Activated CD8-positive, alpha-beta T cell treated with anti-CD3 and anti-CD28 coated beads, Interleukin-2, amount 10 ng/mL, durations not matched to agents 7 days and 5 days (primary cell): Measurements from ENCODE around the gene ARID1B. TPM values are rescaled to one million over a fixed set of nuclear protein-coding genes. Genes with fewer than 3 reads are reported as not detected.

Experiments
- ATAC-seq: fragments of 150-1000 bp; cut with Tn5 transposase; one replicate; pipeline ENCODE4 v1.10.0; 2021; ENCODE audit warnings: moderate library complexity
- CTCF ChIA-PET: fragments of 350-600 bp; sonication (Branson Sonifier 250); formaldehyde crosslinking; loops from one replicate; lab custom pipeline; 2021; ENCODE audit warnings: antibody characterized with exemption; lab: Charles Lee
- POLR2A ChIA-PET: fragments of 350-600 bp; sonication (Branson Sonifier 250); formaldehyde crosslinking; loops from one replicate; lab custom pipeline; 2021; ENCODE audit warnings: antibody characterized with exemption; lab: Charles Lee
- DNase-seq: peaks from one replicate; pipeline ENCODE4 v3.0.0-alpha.2; 2020
- H3K27ac Mint-ChIP-seq: one replicate; pipeline ENCODE4 v1.8.0; 2021; ENCODE audit warnings: mild to moderate bottlenecking, mixed read lengths
- H3K27me3 Mint-ChIP-seq: one replicate; pipeline ENCODE4 v1.8.0; 2021; ENCODE audit warnings: low read depth, mixed read lengths
- H3K36me3 Mint-ChIP-seq: one replicate; pipeline ENCODE4 v1.8.0; 2021; ENCODE audit warnings: low read depth, mixed read lengths
- H3K4me1 Mint-ChIP-seq: one replicate; pipeline ENCODE4 v1.8.0; 2021; ENCODE audit warnings: low read depth, mixed read lengths
- H3K4me3 Mint-ChIP-seq: one replicate; pipeline ENCODE4 v1.8.0; 2021; ENCODE audit warnings: mild to moderate bottlenecking, mixed read lengths
- H3K9me3 Mint-ChIP-seq: one replicate; pipeline ENCODE4 v1.8.0; 2022; ENCODE audit warnings: mixed read lengths; ENCODE audit not compliant: insufficient read depth
- total RNA-seq, 2 experiments: library from RNA; stranded (reverse); gene quantifications; one replicate each; pipeline ENCODE4 v1.2.3, GENCODE V29; 2021

Gene ARID1B
- total RNA-seq, 2 experiments from 2014 or later: 60.9 to 62.4 TPM

DNA sequence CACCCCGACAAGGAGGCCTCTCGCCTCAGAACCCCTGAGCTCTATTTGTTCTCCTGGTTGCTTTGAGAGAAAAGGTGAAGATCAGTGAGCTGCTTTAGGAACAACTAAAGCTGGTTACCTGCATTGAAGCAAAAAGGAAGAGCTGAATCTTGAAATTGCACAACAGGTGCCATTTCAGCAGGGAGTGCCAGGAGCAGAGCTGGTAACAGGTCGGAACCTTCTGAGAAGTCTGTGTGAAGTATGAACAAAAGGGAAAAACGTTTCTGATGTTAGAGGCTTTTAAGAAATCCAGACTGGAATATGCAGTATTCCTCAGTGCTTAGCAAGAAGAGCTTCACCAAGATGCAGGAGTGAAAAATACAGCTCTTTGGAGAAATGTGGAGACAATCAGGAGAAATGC, 382.2 kb downstream of the ARID1B start:
- no peak overlapping the region for H3K27ac Mint-ChIP-seq
- H3K27me3 Mint-ChIP-seq: no peaks in the 10 kb centered on the region
- no peaks in the 10 kb centered on the region for H3K9me3 Mint-ChIP-seq
- H3K4me3 Mint-ChIP-seq: no peak overlapping the region
- ChIA-PET CTCF (interaction anchor here (1.4 to 2.4 kb wide), 2 partner anchors 10 to 125 kb away, joined by 5 to 9 read pairs; no protein-coding TSS in a partner anchor), POLR2A (interaction anchor here (0.6 to 1.3 kb wide), 2 partner anchors 14 to 114 kb away, joined by 3 read pairs; no protein-coding TSS in a partner anchor)
- no peak for ATAC-seq
- H3K36me3 Mint-ChIP-seq: no peaks in the 10 kb centered on the region
- DNase-seq: no peak
- peaks cover 2% of the 10 kb centered on the region for H3K4me1 Mint-ChIP-seq

- POLR2A ChIA-PET: no interaction called here
- DNase-seq: no peak
- no peak for ATAC-seq
- Mint-ChIP-seq H3K9me3 (no peaks in the 10 kb centered on the region), H3K27ac (no peak overlapping the region), H3K4me1 (peaks cover 2% of the 10 kb centered on the region), H3K36me3 (no peaks in the 10 kb centered on the region), H3K4me3 (no peak overlapping the region), H3K27me3 (no peaks in the 10 kb centered on the region)
- CTCF ChIA-PET: no interaction called here
These were observed 384.7 kb downstream of the ARID1B start for GRCh38 chr6:157161912-157162311.

DNA sequence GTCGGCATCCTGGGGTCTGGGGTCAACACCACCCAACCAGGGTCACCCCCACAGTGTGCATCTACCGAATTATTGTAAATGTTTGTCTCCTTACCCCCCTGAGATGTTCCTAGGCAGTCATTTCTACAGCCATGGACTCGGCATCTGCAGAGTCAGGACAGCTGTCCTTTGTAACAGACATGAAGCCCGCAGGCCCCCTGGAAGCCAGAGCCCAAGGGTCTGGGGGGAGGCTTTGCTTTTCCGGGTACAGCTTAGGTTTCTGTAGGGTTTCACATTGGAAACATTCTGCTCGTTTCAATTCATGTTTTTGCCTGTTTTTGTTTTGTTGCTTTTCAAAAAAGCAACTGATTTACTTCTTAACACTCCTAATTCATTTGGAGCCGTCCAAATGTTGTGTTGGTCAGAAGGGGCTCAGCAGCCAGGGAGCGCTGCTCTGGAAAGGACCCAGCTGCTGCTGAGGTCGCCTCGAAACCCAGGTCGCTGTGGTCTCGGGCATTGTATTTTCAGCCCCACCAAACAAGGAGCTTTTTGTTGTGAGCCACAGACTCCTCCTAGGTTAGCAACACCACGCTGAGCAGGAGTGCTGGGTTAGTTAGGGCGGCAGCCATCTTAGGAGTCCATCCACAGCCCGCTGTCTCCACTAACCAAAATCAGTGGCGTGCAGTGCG, 385.7 kb downstream of the ARID1B start:
- Mint-ChIP-seq H3K9me3 (no peaks in the 10 kb centered on the region), H3K27ac (no peak overlapping the region), H3K36me3 (peaks cover 4% of the 10 kb centered on the region), H3K4me1 (peaks cover 2% of the 10 kb centered on the region), H3K4me3 (no peak overlapping the region), H3K27me3 (no peaks in the 10 kb centered on the region)
- ATAC-seq (no peak), DNase-seq (no peak)
- ChIA-PET CTCF (no interaction called here), POLR2A (no interaction called here)

- Mint-ChIP-seq H3K27me3 (no peaks in the 10 kb centered on the region), H3K4me3 (no peak overlapping the region), H3K9me3 (no peaks in the 10 kb centered on the region), H3K36me3 (peaks cover 4% of the 10 kb centered on the region), H3K27ac (no peak overlapping the region), H3K4me1 (peaks cover under 1% of the 10 kb centered on the region)
- DNase-seq: no peak
- POLR2A ChIA-PET: no interaction called here
- no peak for ATAC-seq
- CTCF ChIA-PET: no interaction called here
These were observed 386.4 kb downstream of the ARID1B start for GRCh38 chr6:157163434-157164159.

GRCh38 chr6:157164972-157165371, 387.8 kb downstream of the ARID1B start:
- ATAC-seq: no peak
- Mint-ChIP-seq H3K27me3 (no peaks in the 10 kb centered on the region), H3K4me3 (no peak overlapping the region), H3K4me1 (no peaks in the 10 kb centered on the region), H3K9me3 (no peaks in the 10 kb centered on the region), H3K36me3 (peaks cover 6% of the 10 kb centered on the region), H3K27ac (no peak overlapping the region)
- ChIA-PET POLR2A (no interaction called here), CTCF (interaction anchor here (1.1 kb wide), 1 partner anchor 110 kb away, joined by 3 read pairs; no protein-coding TSS in a partner anchor)
- DNase-seq: no peak

- Mint-ChIP-seq H3K4me3 (no peak overlapping the region), H3K27me3 (no peaks in the 10 kb centered on the region), H3K27ac (no peak overlapping the region), H3K4me1 (no peaks in the 10 kb centered on the region), H3K36me3 (peaks cover 6% of the 10 kb centered on the region), H3K9me3 (no peaks in the 10 kb centered on the region)
- ChIA-PET POLR2A (no interaction called here), CTCF (no interaction called here)
- no peak for DNase-seq
- no peak for ATAC-seq
These were observed 389.6 kb downstream of the ARID1B start for GRCh38 chr6:157166784-157167183.

- no peak for DNase-seq
- no peaks in the 10 kb centered on the region for H3K27me3 Mint-ChIP-seq
- no peak overlapping the region for H3K27ac Mint-ChIP-seq
- POLR2A ChIA-PET: no interaction called here
- no peak overlapping the region for H3K4me3 Mint-ChIP-seq
- peaks cover 6% of the 10 kb centered on the region for H3K36me3 Mint-ChIP-seq
- CTCF ChIA-PET: interaction anchor here (1.3 kb wide), 1 partner anchor 16 kb away, joined by 3 read pairs; no protein-coding TSS in a partner anchor
- no peaks in the 10 kb centered on the region for H3K9me3 Mint-ChIP-seq
- ATAC-seq: no peak
- no peaks in the 10 kb centered on the region for H3K4me1 Mint-ChIP-seq
These were observed 390.7 kb downstream of the ARID1B start for GRCh38 chr6:157167837-157168236.

DNA sequence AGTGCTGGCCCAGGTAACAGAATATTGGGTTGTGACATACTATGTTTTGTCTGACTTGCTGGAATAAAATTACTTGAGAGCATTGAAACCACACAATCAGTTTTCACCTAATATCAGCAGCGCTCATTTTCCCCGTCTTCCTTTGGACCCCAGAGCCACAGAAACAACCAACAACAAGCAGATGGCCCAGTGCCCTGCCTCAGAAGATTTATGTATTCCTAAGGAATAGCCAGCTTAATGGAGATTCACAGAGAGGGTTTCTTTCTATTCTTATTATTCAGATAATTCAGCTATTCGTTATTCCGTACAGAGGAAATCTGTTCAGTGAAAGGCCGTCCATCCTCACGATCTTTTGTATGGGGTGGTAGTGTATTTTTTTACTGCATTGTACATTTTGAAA, 391.3 kb downstream of the ARID1B start:
- CTCF ChIA-PET: interaction anchor here (1.3 kb wide), 1 partner anchor 16 kb away, joined by 3 read pairs; no protein-coding TSS in a partner anchor
- H3K4me3 Mint-ChIP-seq: no peak overlapping the region
- no peaks in the 10 kb centered on the region for H3K4me1 Mint-ChIP-seq
- no peaks in the 10 kb centered on the region for H3K27me3 Mint-ChIP-seq
- POLR2A ChIA-PET: no interaction called here
- ATAC-seq (no peak), DNase-seq (no peak)
- H3K27ac Mint-ChIP-seq: no peak overlapping the region
- H3K36me3 Mint-ChIP-seq: peaks cover 6% of the 10 kb centered on the region
- no peaks in the 10 kb centered on the region for H3K9me3 Mint-ChIP-seq

DNA sequence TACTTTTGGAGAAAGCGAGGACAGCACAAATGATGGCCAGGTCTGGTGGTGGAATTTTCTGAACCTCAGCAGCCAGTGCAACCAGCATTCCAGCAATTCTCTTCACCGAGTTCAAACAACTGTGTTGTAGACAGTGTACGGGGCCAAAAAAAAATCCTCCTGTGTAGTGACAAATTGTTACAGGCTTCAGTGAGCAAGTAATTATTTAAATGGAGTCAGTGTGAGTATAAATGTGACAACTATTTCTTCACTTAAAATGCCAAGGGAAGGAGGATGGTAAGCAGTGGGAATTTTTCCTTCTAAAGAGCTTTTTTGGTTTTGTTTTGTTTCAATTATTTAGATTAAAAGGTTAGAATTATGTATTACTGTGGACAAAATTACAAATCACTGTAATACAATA, 392.0 kb downstream of the ARID1B start:
- no peaks in the 10 kb centered on the region for H3K27me3 Mint-ChIP-seq
- no peaks in the 10 kb centered on the region for H3K4me1 Mint-ChIP-seq
- no peak overlapping the region for H3K4me3 Mint-ChIP-seq
- no peaks in the 10 kb centered on the region for H3K9me3 Mint-ChIP-seq
- no peak for ATAC-seq
- no peak for DNase-seq
- no peak overlapping the region for H3K27ac Mint-ChIP-seq
- CTCF ChIA-PET: interaction anchor here (1.8 kb wide), 1 partner anchor 10 kb away, joined by 5 read pairs; no protein-coding TSS in a partner anchor
- POLR2A ChIA-PET: no interaction called here
- peaks cover 6% of the 10 kb centered on the region for H3K36me3 Mint-ChIP-seq

DNA sequence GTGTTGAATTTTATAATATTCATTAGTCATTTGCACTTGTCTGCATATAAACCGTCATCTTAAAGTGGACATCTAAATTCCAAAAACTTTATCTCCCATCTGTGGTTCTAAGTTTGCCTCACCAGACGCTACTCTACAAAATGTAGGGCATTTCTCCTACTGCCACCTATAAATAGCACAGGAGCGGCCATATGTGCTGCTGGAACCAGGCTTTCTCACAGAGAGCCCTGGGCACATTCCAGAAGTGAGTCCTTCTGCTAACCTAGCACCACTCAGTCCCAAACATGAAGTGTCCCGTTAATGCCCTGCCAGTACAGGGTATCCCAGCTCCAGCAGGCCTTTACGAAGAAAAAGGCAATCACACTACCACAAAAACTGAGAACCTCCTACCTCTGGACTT, 392.5 kb downstream of the ARID1B start:
- no peaks in the 10 kb centered on the region for H3K27me3 Mint-ChIP-seq
- no peaks in the 10 kb centered on the region for H3K4me1 Mint-ChIP-seq
- ChIA-PET POLR2A (no interaction called here), CTCF (interaction anchor here (1.3 to 1.8 kb wide), 2 partner anchors 10 to 15 kb away, joined by 3 to 5 read pairs; no protein-coding TSS in a partner anchor)
- no peak overlapping the region for H3K27ac Mint-ChIP-seq
- H3K9me3 Mint-ChIP-seq: no peaks in the 10 kb centered on the region
- H3K4me3 Mint-ChIP-seq: no peak overlapping the region
- ATAC-seq (no peak), DNase-seq (no peak)
- peaks cover 6% of the 10 kb centered on the region for H3K36me3 Mint-ChIP-seq

- ChIA-PET POLR2A (no interaction called here), CTCF (interaction anchor here (1.3 to 1.8 kb wide), 2 partner anchors 11 to 15 kb away, joined by 3 to 5 read pairs; no protein-coding TSS in a partner anchor)
- H3K36me3 Mint-ChIP-seq: peaks cover 6% of the 10 kb centered on the region
- no peak for ATAC-seq
- H3K9me3 Mint-ChIP-seq: no peaks in the 10 kb centered on the region
- no peaks in the 10 kb centered on the region for H3K4me1 Mint-ChIP-seq
- no peak overlapping the region for H3K27ac Mint-ChIP-seq
- H3K27me3 Mint-ChIP-seq: no peaks in the 10 kb centered on the region
- H3K4me3 Mint-ChIP-seq: no peak overlapping the region
- DNase-seq: no peak
These were observed 393.4 kb downstream of the ARID1B start for GRCh38 chr6:157170535-157170934.

DNA sequence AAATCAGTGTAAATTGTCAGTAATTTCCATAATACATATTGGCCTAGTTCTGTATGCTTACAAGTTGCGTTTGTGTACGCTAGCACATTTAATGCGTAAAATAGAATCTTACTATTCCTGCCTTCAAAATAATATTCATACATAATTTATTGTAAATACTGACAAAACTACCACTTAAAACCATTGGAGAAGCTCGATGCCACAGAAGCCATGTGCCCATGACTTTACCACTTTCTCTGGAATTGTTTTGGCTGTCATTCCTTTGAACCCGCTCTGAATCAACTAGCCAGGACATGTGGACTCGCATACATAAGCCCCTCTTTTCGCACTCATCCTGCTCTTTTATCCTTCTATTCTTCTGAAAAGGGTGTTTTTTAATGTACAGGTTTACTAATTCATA, 394.6 kb downstream of the ARID1B start:
- Mint-ChIP-seq H3K27ac (no peak overlapping the region), H3K9me3 (no peaks in the 10 kb centered on the region), H3K4me3 (no peak overlapping the region), H3K4me1 (no peaks in the 10 kb centered on the region), H3K27me3 (no peaks in the 10 kb centered on the region), H3K36me3 (peaks cover 6% of the 10 kb centered on the region)
- CTCF ChIA-PET: interaction anchor here (1.7 kb wide), 1 partner anchor 137 kb away, joined by 4 read pairs; no protein-coding TSS in a partner anchor
- ATAC-seq (no peak), DNase-seq (no peak)
- POLR2A ChIA-PET: interaction anchor here (0.7 kb wide), 1 partner anchor 19 kb away, joined by 3 read pairs; no protein-coding TSS in a partner anchor
